ENCODE data around the gene RTP2. TPM values are rescaled to one million over a fixed set of nuclear protein-coding genes. Genes with fewer than 3 reads are reported as not detected.
A peak's percentile ranks its signal among the peaks of the same experiment; 100 is the strongest.

RTP2 gene
- total RNA-seq, 1 experiment from 2014 or later = not detected

GRCh38 chr3:187739561-187740332, 37.4 kb upstream of the RTP2 start:
- Histone ChIP-seq H3K27me3 (ENCODE audit: insufficient read depth, low read length) (no peaks in the 10 kb centered on the region), H3K36me3 (ENCODE audit: control insufficient read depth in 1 of 2, insufficient read depth in 2 of 2, low read length in 2 of 2) (no peaks in the 10 kb centered on the region), H3K79me2 (ENCODE audit: insufficient read depth, low read length) (peaks cover 6% of the 10 kb centered on the region; the same call in 1 of the 2 replicates), H3K9ac (ENCODE audit: low read length) (peak overlapping the region; percentile 71), H4K20me1 (ENCODE audit: insufficient read depth) (no peaks in the 10 kb centered on the region), H3K27ac (ENCODE audit: low read depth, low read length) (peak overlapping the region; percentile 39), H3K4me3 (replicated peaks in 1 of 2; ENCODE audit: low read depth in 1 of 2, low read length in 2 of 2) (peak overlapping the region; percentile 47 to 85), H3K4me1 (ENCODE audit: control insufficient read depth in 1 of 2, insufficient read depth in 2 of 2, low read length in 2 of 2) (peaks cover 28 to 67% of the 10 kb centered on the region in 2 experiments), H3K9me3 (ENCODE audit: control insufficient read depth in 1 of 2, insufficient read depth in 1 of 2, low read depth in 1 of 2, low read length in 2 of 2) (no peaks in the 10 kb centered on the region), H3K9me2 (ENCODE audit: insufficient read depth) (no peaks in the 10 kb centered on the region), H3K4me2 (ENCODE audit: low read length) (peak overlapping the region; percentile 97), H2AFZ (ENCODE audit: low read depth, low read length, poor library complexity, severe bottlenecking) (peak overlapping the region; percentile 67)
- intact Hi-C loops (cut with micrococcal nuclease) = loop anchor here (2.0 to 10.0 kb wide), 6 partner anchors 225 to 1301 kb away; no protein-coding TSS in a partner anchor
- CTCF ChIA-PET = interaction anchor here (0.6 to 4.2 kb wide), 34 partner anchors 9 to 1494 kb away, joined by 3 to 260 read pairs (median 4); no protein-coding TSS in a partner anchor
- ATAC-seq = peak; percentile 49
- peak; percentile 60 for DNase-seq (ENCODE audit: low read depth, low spot score)
- no TSS peak for BruUV-seq (replicated peaks)
- POLR2A ChIA-PET = interaction anchor here (1.5 to 1.9 kb wide), 3 partner anchors 555 to 1214 kb away, joined by 3 to 15 read pairs (median 4); no protein-coding TSS in a partner anchor
- RAD21 ChIA-PET (ENCODE audit: low non-redundant PET in 1 of 2, low total read pairs in 2 of 2, uncharacterized antibody in 2 of 2, unreplicated experiment in 2 of 2) = interaction anchor here in 1 of 2 experiments (0.7 to 2.1 kb wide), 4 partner anchors 559 to 1215 kb away, joined by 3 to 14 read pairs (median 4); no protein-coding TSS in a partner anchor
- TF ChIP-seq SRF (IDR thresholded peaks at IDR 0.05; ENCODE audit: low read depth) (no peak), CBX3 (IDR thresholded peaks at IDR 0.05; ENCODE audit: low read depth) (no peak), POLR2A (IDR thresholded peaks at IDR 0.05; ENCODE audit: borderline replicate concordance, extremely low read depth, insufficient read depth, insufficient read length) (no peak), ZFX (IDR thresholded peaks at IDR 0.05) (0 out of 2 replicates have a peak, but pooled peaks have one; percentile 43), CEBPB (IDR thresholded peaks at IDR 0.05; ENCODE audit: low read depth) (no peak), ZNF274 (IDR thresholded peaks at IDR 0.05; ENCODE audit: low read depth, low read length) (no peak), YY1 (IDR thresholded peaks at IDR 0.05; ENCODE audit: extremely low read depth, insufficient replicate concordance, low read depth, low read length) (peak; percentile 83), EZH2phosphoT487 (IDR thresholded peaks at IDR 0.05; ENCODE audit: borderline replicate concordance) (no peak), EZH2 (IDR thresholded peaks at IDR 0.05) (no peak), MAX (IDR thresholded peaks at IDR 0.05) (no peak), ZBTB33 (IDR thresholded peaks at IDR 0.05; ENCODE audit: extremely low read depth, insufficient replicate concordance, low read length) (no peak), JUND (IDR thresholded peaks at IDR 0.05) (no peak), TCF7L2 (IDR thresholded peaks at IDR 0.05; ENCODE audit: borderline replicate concordance, extremely low read depth, insufficient read depth, insufficient read length) (peak; percentile 8), POLR2AphosphoS5 (IDR thresholded peaks at IDR 0.05; ENCODE audit: low read depth, low read length) (peak; percentile 27; the same call in 1 of the 2 replicates), SIN3A (IDR thresholded peaks at IDR 0.05; ENCODE audit: low read depth) (no peak), ELF1 (IDR thresholded peaks at IDR 0.05; ENCODE audit: borderline replicate concordance, low read depth) (no peak), SP1 (IDR thresholded peaks at IDR 0.05; ENCODE audit: low read depth) (no peak), RAD21 (IDR thresholded peaks at IDR 0.05; ENCODE audit: low read depth) (no peak), FOSL1 (IDR thresholded peaks at IDR 0.05; ENCODE audit: low read depth) (no peak), ATF3 (IDR thresholded peaks at IDR 0.05) (no peak), EGR1 (IDR thresholded peaks at IDR 0.05; ENCODE audit: low read depth) (no peak), CTCF (IDR thresholded peaks at IDR 0.05 in 2 of 3, conservative IDR thresholded peaks at IDR 0.05 in 1 of 3; ENCODE audit: borderline replicate concordance in 1 of 3, insufficient read depth in 1 of 3, low read depth in 2 of 3, low read length in 2 of 3) (peak in 2 of 3 experiments; percentile 96 to 99; a peak in 4 of 6 replicates)
